Karpas-422 (cell line): ENCODE results near the gene PRUNE1. TPM values are rescaled to one million over a fixed set of nuclear protein-coding genes. Genes with fewer than 3 reads are reported as not detected.
A peak's percentile ranks its signal among the peaks of the same experiment; 100 is the strongest.

Experiments used
- DNase-seq: peaks from one replicate; pipeline ENCODE4 v3.0.0-alpha.2; 2015
- H2AFZ ChIP-seq: fragments of 200-600 bp; sonication (generic); 2 replicates; pipeline ENCODE4 v1.6.1; 2014; ENCODE audit warnings: antibody characterized with exemption, low read length, mixed read lengths
- H3K27ac ChIP-seq: fragments of 200-600 bp; sonication (generic); 2 replicates; pipeline ENCODE4 v1.5.1; 2014; ENCODE audit warnings: mild to moderate bottlenecking, low read length, moderate library complexity
- H3K27me3 ChIP-seq: fragments of 200-600 bp; sonication (generic); 2 replicates; pipeline ENCODE4 v1.6.1; 2014; ENCODE audit warnings: low read length, mixed read lengths
- H3K36me3 ChIP-seq: fragments of 200-600 bp; sonication (generic); 2 replicates; pipeline ENCODE4 v1.6.1; 2014; ENCODE audit warnings: low read length, mixed read lengths; ENCODE audit not compliant: insufficient read depth
- H3K4me1 ChIP-seq: fragments of 200-600 bp; sonication (generic); 2 replicates; pipeline ENCODE4 v1.6.1; 2014; ENCODE audit warnings: mild to moderate bottlenecking, low read length, mixed read lengths
- H3K4me2 ChIP-seq: fragments of 200-600 bp; sonication (generic); 2 replicates; pipeline ENCODE4 v1.6.1; 2014; ENCODE audit warnings: low read length, low read depth, mild to moderate bottlenecking; ENCODE audit not compliant: poor library complexity, severe bottlenecking
- H3K4me3 ChIP-seq: fragments of 200-600 bp; sonication (generic); 2 replicates; pipeline ENCODE4 v1.5.1; 2014; ENCODE audit warnings: mild to moderate bottlenecking, antibody characterized with exemption, low read length, mixed read lengths
- H3K79me2 ChIP-seq: fragments of 200-600 bp; sonication (generic); 2 replicates; pipeline ENCODE4 v1.6.1; 2014; ENCODE audit warnings: mild to moderate bottlenecking, low read length, mixed read lengths
- H3K9ac ChIP-seq: fragments of 200-600 bp; sonication (generic); 2 replicates; pipeline ENCODE4 v1.6.0; 2014; ENCODE audit warnings: low read length
- H3K9me2 ChIP-seq: fragments of 200-600 bp; sonication (generic), shearing (Covaris generic); replicated peaks from 2 replicates; pipeline ENCODE4 v1.6.0; 2014; ENCODE audit warnings: mild to moderate bottlenecking, low read length, moderate library complexity; ENCODE audit not compliant: insufficient read depth
- H3K9me3 ChIP-seq: fragments of 300-700, 200-600 bp; sonication (generic); 2 replicates; pipeline ENCODE4 v1.6.1; 2014; ENCODE audit warnings: low read length, mixed read lengths
- H4K20me1 ChIP-seq: fragments of 200-600 bp; sonication (generic); 2 replicates; pipeline ENCODE4 v1.6.1; 2014; ENCODE audit warnings: mild to moderate bottlenecking, antibody characterized with exemption, low read length, low read depth; ENCODE audit not compliant: insufficient read depth
- total RNA-seq: library from RNA; depleted of rRNA; stranded (reverse); fragments of >200 nt; shearing (Covaris generic); gene quantifications from 2 replicates; pipeline ENCODE4 v1.2.3, GENCODE V29; 2014; ENCODE audit warnings: low replicate concordance

PRUNE1 gene
- total RNA-seq, 1 experiment from 2014 or later = 28.8 TPM

DNA sequence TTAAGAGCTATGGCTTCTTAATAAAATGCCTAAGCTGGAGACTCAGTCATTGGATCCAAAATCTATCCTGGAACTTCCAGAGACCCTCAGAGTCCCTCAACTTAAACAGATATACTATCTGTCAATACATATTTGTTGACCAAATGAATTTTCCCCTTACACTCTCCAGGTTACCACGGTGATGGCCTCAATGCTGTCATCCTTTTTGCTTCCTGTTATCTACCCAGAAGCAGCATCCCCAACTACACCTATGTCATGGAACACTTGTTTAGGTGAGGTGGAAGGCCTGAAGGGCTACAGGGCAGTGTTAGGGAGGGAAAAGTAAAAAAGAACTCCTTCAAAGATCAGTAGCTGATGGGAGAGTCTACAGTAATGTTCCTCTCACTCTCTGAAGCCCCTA is 34.9 kb downstream of the PRUNE1 start:
- no peak overlapping the region for H2AFZ ChIP-seq
- H3K4me2 ChIP-seq = no peak overlapping the region
- H3K79me2 ChIP-seq = peaks cover 4% of the 10 kb centered on the region; the same call in 1 of the 2 replicates
- 0 out of 2 replicates have a peak, but pooled peaks cover 3% of the 10 kb centered on the region for H3K36me3 ChIP-seq
- H3K27ac ChIP-seq = no peak overlapping the region
- no peaks in the 10 kb centered on the region for H3K9me2 ChIP-seq
- no peaks in the 10 kb centered on the region for H3K27me3 ChIP-seq
- no peak overlapping the region for H3K4me3 ChIP-seq
- DNase-seq = no peak
- no peaks in the 10 kb centered on the region for H3K9me3 ChIP-seq
- H3K9ac ChIP-seq = no peak overlapping the region
- H4K20me1 ChIP-seq = no peaks in the 10 kb centered on the region
- H3K4me1 ChIP-seq = peaks cover 6% of the 10 kb centered on the region

DNA sequence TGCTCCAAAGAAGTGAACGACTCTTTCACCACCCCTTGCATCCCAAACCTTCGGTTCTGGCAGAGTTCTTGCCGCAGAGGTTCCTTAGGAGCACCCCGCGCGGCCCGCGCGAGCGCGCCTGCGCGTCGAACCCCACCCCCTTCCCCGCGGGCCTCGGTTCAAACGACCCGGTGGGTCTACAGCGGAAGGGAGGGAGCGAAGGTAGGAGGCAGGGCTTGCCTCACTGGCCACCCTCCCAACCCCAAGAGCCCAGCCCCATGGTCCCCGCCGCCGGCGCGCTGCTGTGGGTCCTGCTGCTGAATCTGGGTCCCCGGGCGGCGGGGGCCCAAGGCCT is 39.3 kb downstream of the PRUNE1 start, which contains the start of gene C1orf56:
C1orf56 (plus strand) TSS at position 161 of the 334 bp plus-strand sequence; CDS start at position 258, 97 bp downstream.
- Histone ChIP-seq H3K4me1 (peaks cover 14% of the 10 kb centered on the region), H2AFZ (peak within 1 kb of the TSS; percentile 69), H3K79me2 (peaks cover 5% of the 10 kb centered on the region; the same call in 1 of the 2 replicates), H3K36me3 (peaks cover 12% of the 10 kb centered on the region), H3K4me3 (peak within 1 kb of the TSS; percentile 88), H3K9me2 (no peaks in the 10 kb centered on the region), H3K27ac (peak within 1 kb of the TSS; percentile 74), H3K4me2 (peak within 1 kb of the TSS; percentile 95), H3K9ac (peak within 1 kb of the TSS; percentile 93), H4K20me1 (no peaks in the 10 kb centered on the region), H3K9me3 (no peaks in the 10 kb centered on the region), H3K27me3 (no peaks in the 10 kb centered on the region)
- DNase-seq = peak; percentile 90

GRCh38 chr1:151047925-151048644 is 39.8 kb downstream of the PRUNE1 start:
- H2AFZ ChIP-seq = peak overlapping the region; percentile 69
- H3K9ac ChIP-seq = peak overlapping the region; percentile 93
- H3K36me3 ChIP-seq = peaks cover 12% of the 10 kb centered on the region
- H3K4me1 ChIP-seq = peaks cover 14% of the 10 kb centered on the region
- no peaks in the 10 kb centered on the region for H4K20me1 ChIP-seq
- peak; percentile 91 for DNase-seq
- no peaks in the 10 kb centered on the region for H3K9me3 ChIP-seq
- peak overlapping the region; percentile 74 for H3K27ac ChIP-seq
- peaks cover 5% of the 10 kb centered on the region; the same call in 1 of the 2 replicates for H3K79me2 ChIP-seq
- no peaks in the 10 kb centered on the region for H3K27me3 ChIP-seq
- H3K4me2 ChIP-seq = peak overlapping the region; percentile 95
- H3K4me3 ChIP-seq = peak overlapping the region; percentile 88
- H3K9me2 ChIP-seq = no peaks in the 10 kb centered on the region

DNA sequence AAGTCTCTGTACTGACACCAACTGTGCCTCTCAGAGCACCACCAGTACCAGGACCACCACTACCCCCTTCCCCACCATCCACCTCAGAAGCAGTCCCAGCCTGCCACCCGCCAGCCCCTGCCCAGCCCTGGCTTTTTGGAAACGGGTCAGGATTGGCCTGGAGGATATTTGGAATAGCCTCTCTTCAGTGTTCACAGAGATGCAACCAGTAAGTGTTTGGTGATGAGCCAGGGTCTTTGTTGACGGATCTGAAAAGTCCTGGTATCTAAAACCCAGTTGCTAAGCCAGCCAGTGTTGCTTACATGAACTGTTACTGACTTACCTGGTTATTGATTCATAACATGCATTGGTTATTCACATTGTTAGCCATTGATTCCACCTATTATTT is 40.4 kb downstream of the PRUNE1 start:
- H3K4me2 ChIP-seq = peak overlapping the region; percentile 95
- H2AFZ ChIP-seq = no peak overlapping the region
- DNase-seq = no peak
- H3K4me1 ChIP-seq = peaks cover 14% of the 10 kb centered on the region
- H4K20me1 ChIP-seq = no peaks in the 10 kb centered on the region
- no peaks in the 10 kb centered on the region for H3K9me2 ChIP-seq
- H3K79me2 ChIP-seq = peaks cover 5% of the 10 kb centered on the region; the same call in 1 of the 2 replicates
- peak overlapping the region; percentile 93 for H3K9ac ChIP-seq
- H3K36me3 ChIP-seq = peaks cover 12% of the 10 kb centered on the region
- H3K4me3 ChIP-seq = peak overlapping the region; percentile 88
- peak overlapping the region; percentile 74 for H3K27ac ChIP-seq
- no peaks in the 10 kb centered on the region for H3K27me3 ChIP-seq
- H3K9me3 ChIP-seq = no peaks in the 10 kb centered on the region

DNA sequence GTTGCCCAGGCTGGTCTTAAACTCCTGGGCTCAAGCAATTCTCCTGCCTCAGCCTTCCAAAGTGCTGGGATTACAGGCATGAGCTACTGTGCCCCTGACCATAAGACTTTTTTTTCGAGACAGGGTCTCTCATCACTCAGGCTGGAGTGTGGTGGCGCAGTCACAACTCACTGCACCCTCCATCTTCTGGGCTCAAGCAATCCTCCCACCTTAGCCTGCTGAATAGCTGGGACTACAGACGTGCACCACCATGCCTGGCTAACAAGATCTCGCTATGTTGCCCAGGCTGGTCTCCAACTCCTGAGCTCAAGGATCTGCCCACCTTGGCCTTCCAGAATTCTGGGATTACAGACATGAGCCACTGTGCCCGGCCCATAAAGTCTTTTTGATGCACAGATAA is 41.2 kb downstream of the PRUNE1 start:
- Histone ChIP-seq H4K20me1 (no peaks in the 10 kb centered on the region), H3K27ac (no peak overlapping the region), H3K4me3 (no peak overlapping the region), H3K4me1 (peaks cover 14% of the 10 kb centered on the region), H3K4me2 (no peak overlapping the region), H2AFZ (no peak overlapping the region), H3K79me2 (peaks cover 5% of the 10 kb centered on the region; the same call in 1 of the 2 replicates), H3K9ac (no peak overlapping the region), H3K9me2 (no peaks in the 10 kb centered on the region), H3K9me3 (no peaks in the 10 kb centered on the region), H3K27me3 (no peaks in the 10 kb centered on the region), H3K36me3 (peaks cover 17% of the 10 kb centered on the region)
- no peak for DNase-seq

GRCh38 chr1:151050051-151050688 is 41.9 kb downstream of the PRUNE1 start:
- 0 out of 2 replicates have a peak overlapping the region, but pooled peaks have one; percentile 4 for H3K27ac ChIP-seq
- no peak overlapping the region for H2AFZ ChIP-seq
- no peaks in the 10 kb centered on the region for H3K9me3 ChIP-seq
- peaks cover 14% of the 10 kb centered on the region for H3K4me1 ChIP-seq
- no peaks in the 10 kb centered on the region for H3K9me2 ChIP-seq
- H3K27me3 ChIP-seq = no peaks in the 10 kb centered on the region
- H4K20me1 ChIP-seq = no peaks in the 10 kb centered on the region
- H3K79me2 ChIP-seq = peaks cover 5% of the 10 kb centered on the region; the same call in 1 of the 2 replicates
- peaks cover 24% of the 10 kb centered on the region for H3K36me3 ChIP-seq
- no peak for DNase-seq
- H3K4me3 ChIP-seq = no peak overlapping the region
- peak overlapping the region; percentile 7 for H3K4me2 ChIP-seq
- H3K9ac ChIP-seq = no peak overlapping the region

DNA sequence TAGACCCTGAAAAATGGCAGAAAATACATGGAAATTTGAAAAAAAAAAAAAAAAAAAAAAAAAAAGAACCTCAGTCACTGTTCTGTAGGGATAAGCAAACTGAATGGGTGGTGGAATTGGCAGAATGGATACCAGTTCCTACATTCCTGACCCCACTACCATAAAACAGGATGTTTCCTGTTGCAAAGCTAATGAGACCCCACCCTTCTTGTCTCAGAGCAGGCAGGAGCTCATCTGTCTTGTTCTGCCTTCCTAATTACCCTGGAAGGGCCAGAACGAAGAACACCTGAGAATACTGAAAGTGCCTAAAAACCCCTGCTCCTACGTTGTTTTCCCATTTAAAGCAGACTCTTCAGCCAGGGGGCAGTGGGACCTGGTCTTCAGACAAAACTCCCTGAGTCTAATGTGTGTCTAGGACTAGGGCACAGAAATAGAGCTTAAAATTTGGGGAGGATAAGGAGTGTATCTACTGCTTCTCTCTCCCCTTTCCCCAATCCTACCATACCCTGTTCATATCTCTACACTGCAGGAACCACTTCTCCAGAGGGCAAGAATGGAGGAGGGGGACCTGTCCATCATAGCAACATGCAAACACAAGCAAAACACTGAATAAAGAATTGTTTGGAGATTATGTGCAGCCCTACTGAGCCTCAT is 43.2 kb downstream of the PRUNE1 start:
- no peaks in the 10 kb centered on the region for H3K27me3 ChIP-seq
- no peak for DNase-seq
- H3K4me1 ChIP-seq = peaks cover 15% of the 10 kb centered on the region
- H3K9me2 ChIP-seq = no peaks in the 10 kb centered on the region
- H3K36me3 ChIP-seq = peaks cover 34% of the 10 kb centered on the region
- peaks cover 2% of the 10 kb centered on the region; the same call in 1 of the 2 replicates for H4K20me1 ChIP-seq
- peaks cover 16% of the 10 kb centered on the region for H3K79me2 ChIP-seq
- no peak overlapping the region for H2AFZ ChIP-seq
- no peaks in the 10 kb centered on the region for H3K9me3 ChIP-seq
- no peak overlapping the region for H3K27ac ChIP-seq
- H3K9ac ChIP-seq = no peak overlapping the region
- no peak overlapping the region for H3K4me2 ChIP-seq
- no peak overlapping the region for H3K4me3 ChIP-seq
